ENCODE data around the gene TRIM31.
"Not testable (repeated sequence)": the region's sequence is repeated elsewhere in the genome, so short reads cannot be mapped to it uniquely, and the experiment has no call there.

TRIM31 gene

GRCh38 chr6:30147096-30147495 is 34.2 kb upstream of the TRIM31 start:
- no peak for DNase-seq

GRCh38 chr6:30145818-30146217 is 32.9 kb upstream of the TRIM31 start:
- DNase-seq: no peak

DNA sequence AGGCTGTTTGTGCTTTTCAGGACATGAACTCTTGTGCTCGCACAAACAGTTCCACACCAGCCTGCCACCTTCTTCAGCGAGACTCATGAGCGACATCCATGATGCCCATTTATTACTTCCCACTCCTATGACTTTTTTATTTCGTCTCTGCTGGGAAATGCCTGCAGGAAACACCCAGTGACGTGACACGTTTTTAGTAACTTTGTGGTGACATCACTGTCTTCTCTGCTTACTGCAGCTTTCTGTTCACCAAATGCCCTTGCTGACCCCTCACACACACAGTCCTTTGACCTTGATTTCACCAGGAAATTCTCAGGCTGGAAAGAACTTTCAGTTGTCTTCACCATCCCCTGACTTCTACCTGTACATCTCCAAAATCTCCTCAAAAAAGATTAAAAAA is 31.9 kb upstream of the TRIM31 start:
- DNase-seq: no peak

DNA sequence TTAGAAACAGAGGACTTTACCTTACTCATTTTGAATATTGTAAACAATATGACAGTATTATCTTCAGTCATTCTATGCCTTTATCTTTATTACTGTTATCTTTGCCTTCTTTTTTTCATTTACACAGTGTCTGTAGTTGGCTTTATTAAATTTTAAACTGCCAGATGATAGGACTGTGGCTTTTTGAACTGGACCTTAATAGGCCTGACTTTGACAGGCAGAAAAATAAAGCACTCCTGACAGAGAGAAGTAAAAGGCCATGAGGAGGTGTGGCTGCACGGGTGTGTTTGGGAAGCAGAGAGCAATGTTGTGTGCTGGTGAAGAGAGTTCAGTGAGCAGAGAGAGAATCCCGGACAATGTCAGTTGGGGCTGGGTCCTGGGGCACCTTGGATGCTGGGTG is 30.9 kb upstream of the TRIM31 start:
- no peak for DNase-seq

DNA sequence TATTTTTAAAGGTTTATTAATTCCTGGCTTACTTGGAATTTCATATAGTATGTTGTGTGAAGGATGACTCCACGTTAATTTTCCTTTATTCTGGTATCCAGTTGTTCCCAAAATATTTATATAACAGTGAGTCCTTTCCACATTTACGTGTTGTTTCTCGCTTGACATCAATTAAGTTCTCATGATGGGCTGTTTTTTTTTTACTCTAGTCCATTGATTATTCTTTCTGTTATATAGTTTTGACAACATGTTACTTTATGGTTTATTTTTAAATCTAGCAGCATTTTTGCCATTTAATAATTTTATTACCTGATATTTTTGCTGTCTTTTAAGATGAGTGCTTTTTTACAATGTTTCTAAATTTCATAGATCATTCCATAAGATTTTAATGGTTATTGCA is 29.8 kb upstream of the TRIM31 start:
- DNase-seq: no peak

GRCh38 chr6:30140240-30140639 is 27.4 kb upstream of the TRIM31 start:
- DNase-seq: not testable (repeated sequence)

- no peak for DNase-seq
Measured at GRCh38 chr6:30136570-30137286, 23.8 kb upstream of the TRIM31 start.

DNA sequence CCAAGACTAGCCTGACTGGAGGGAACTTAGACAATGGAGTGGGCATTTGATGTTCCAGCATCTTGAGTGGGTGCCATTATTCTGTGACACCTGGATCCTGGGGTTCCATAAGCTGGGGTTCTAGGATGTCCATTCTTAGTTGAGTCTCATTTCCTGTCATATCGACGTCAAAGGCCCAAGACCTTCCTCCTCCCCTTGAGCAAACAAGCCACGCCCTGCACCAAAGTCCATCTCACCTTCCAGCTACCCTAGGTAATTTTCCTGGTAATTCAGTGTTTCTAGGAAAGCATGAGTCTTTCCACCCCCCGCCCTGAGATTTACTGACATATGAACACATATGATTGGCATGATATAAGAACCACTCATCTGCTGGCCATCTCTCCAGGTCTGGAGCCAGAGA is 22.9 kb upstream of the TRIM31 start, which contains the start of gene TRIM40:
Gene TRIM40, plus strand, starts transcription at position 384 of the 400 bp plus-strand sequence. CDS start 897 bp downstream, outside the sequence.
- DNase-seq: no peak

GRCh38 chr6:30135147-30135546 is 22.3 kb upstream of the TRIM31 start:
- no peak for DNase-seq

- no peak for DNase-seq
Measured at GRCh38 chr6:30131947-30132497, 19.1 kb upstream of the TRIM31 start.

DNA sequence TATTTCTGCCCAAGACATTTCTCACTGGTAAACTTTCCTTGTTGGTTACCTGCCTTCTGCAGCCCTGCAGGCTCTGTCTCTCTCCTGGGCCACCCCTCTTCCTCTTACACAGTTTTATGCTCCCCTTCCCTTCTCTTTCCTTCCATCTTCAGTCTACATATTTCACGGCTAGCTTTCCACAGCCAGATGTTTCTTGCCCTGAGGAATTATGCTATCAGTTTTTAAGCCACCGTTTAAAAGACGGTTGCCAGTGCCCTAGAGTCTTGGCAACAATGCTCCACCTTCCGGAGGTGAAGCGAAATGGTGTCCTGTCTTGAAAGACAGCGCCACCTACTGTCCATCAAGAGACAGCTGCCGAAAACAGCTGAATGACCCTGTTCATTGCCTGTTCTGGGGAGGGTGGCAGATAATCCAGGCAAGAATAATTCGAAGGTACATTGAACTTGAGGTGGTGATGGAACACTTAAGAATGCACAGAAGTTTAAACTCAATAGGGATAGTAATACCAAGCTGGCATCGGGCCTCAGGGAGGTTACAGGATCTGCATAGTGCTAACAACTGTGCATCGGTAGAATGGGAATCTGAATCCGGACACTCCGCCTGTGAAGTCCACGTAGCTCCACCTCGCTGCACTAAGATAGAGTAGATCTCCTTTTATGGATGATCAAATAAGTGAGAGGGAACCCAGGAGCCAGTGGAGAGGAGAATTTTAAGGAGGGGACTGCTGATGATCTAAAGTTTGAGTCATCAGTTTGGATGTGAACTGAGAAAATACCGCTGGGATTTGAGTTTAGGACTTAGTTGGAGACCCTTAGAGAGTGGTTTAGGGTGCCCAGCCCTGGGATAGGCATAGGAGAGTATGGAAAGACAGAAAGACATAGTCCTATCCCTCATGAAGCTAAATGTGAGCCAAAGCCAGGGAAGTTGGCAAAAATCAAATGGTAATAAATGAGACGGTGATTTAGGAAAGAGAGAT is 18.3 kb upstream of the TRIM31 start:
- DNase-seq: peak; percentile 50 to 56

DNA sequence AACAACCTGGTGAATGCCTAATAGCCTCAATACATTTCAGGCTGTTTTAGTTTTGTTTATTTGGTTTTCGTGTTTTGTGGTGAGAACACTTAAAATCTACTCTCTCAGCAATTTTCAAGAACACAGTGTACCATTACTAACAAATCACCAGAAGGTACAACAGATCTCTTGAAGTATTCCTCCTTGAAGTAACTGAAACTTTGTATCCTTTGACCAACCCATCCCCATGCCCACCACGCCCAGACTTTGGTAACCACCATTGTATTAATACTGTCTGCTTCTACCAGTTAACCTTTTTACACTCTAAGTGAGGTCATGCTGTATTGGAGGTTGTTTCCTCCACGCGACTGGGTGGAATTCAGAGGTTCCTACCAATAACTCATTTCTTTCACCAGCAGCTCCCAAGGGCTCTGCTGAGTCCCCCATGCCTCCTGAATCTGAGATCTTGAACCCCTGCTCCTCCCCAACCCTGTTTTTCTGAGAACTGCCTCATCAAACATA is 17.3 kb upstream of the TRIM31 start:
- no peak for DNase-seq

DNA sequence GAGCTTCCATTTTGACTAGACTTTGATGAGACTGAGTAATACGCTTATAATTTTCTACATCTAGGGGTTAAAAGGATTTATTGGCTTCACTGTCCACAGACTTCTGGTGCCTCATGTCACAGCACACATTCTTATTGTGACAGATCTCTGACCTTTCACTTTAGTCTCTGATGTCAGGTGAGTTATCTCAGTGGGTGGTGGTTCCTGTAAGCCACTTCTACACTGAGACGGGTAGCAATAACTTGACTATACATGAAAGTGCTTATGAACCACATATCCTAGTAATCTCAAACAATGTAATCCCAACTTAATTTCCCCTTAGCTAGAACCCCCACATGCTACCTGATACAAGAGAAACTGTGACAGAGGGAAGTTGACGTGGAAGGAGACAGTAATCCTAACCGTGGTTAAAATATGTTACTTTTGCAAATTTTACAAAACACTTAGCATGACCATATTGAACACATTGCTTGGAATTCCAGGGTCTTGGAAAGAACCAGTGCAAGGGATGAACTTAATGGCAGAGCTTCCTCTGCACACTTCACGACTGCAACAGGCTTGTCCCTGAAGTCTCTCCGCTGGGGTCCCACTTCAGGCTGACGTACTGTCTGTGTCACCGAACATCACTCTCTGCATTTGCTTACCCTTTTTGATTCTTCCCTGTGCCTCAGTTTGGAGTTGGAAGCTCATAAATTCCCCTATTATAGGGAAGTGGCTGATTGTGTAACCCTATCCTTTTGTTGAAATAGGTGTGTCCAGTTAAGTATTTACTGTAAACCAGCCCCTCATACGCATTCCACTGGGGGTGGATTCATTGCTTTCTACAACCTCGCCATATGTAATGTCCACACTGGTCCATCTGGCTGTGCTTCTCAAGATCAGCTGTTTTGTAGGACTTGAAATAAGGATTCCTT is 16.6 kb upstream of the TRIM31 start:
- DNase-seq: no peak

GRCh38 chr6:30127238-30128093 is 14.6 kb upstream of the TRIM31 start:
- DNase-seq: no peak

DNA sequence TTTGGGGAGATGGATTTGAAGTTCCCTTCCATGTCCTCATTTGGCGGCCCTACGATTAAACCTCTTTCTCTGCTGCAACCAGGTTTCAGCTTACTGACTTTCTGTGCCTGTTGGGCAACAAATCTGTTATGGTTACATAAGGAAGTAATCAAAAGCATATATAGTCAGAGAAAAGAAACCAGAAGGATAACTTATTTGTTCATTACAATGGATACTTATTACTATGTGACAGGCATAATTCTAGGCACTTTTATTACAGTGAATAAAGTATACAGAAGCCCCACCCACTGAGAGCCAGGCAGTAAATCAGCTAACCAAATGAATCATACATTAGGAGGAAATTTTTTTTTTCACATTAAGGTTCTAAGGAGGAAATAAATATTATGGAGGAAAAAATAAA is 9.6 kb upstream of the TRIM31 start:
- no peak for DNase-seq

DNA sequence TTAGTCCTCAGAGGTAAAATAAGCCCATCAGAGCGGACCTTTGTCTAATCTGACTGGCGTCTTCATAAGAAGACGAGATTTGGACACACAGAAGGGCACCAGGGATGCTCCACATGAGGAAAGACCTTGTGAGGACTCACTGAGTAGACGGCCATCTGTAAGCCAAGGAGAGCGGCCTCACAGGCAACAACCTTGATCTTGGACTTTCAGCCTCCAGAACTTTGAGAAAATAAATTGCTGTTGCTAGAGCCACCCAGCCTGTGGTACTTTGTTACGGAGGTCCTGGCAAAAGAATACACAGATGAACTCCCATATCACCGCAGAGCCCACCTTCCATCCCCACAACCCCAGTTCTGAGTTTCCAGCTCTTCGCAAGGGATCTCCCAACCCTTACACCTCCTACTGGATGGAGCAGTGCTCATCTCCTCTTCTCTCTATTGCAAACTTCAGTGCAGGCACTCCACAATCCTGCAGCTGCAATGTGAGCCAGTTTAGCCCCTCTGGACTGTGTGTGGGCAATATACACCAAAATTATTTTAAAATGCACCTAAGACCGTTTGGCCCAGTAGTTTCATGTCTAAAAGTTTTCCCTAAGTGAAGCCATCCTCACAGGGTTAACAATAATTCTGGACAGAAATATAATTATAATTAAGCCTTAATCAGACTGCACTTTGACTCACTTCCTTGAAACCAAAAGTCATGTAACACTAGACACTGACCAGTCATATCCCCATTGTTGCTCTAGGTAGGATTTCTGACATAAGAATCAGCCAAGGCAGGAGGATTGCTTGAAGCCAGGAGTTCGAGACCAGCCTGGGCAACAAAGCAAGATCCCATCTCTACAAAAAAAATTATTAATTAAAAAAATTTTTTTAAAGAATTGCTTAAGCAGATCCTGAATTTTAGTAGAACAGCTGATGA is 8.8 kb upstream of the TRIM31 start:
- no peak for DNase-seq

DNA sequence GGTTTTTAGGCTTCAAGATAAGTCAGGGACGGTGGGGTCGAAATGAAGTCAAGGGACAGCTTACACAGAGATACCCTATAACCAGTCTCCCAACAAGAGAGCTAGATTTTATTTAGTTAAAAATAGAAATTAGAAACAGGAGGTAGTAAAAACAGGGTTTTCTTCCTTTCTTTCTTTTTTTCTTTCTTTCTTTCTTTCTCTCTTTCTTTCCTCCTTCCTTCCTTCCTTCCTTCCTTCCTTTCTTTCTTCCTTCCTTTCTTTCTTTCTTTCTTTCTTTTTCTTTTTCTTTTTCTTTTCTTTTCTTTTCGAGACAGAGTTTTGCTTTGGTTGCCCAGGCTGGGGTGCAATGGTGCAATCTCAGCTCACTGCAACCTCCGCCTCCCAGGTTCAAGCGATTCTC is 5.8 kb upstream of the TRIM31 start:
- DNase-seq: not testable (repeated sequence)

- DNase-seq: no peak
Measured at GRCh38 chr6:30116724-30117123, 3.8 kb upstream of the TRIM31 start.

- no peak for DNase-seq
Measured at GRCh38 chr6:30113841-30114240, 951 bp upstream of the TRIM31 start.

GRCh38 chr6:30112402-30112994 is 392 bp downstream of the TRIM31 start:
- DNase-seq: no peak
